ENCODE measurements around the gene EHF. TPM values are rescaled to one million over a fixed set of nuclear protein-coding genes. Genes with fewer than 3 reads are reported as not detected.

Gene EHF
- total RNA-seq, 1 donor from 2014 or later: 0.17 TPM

DNA sequence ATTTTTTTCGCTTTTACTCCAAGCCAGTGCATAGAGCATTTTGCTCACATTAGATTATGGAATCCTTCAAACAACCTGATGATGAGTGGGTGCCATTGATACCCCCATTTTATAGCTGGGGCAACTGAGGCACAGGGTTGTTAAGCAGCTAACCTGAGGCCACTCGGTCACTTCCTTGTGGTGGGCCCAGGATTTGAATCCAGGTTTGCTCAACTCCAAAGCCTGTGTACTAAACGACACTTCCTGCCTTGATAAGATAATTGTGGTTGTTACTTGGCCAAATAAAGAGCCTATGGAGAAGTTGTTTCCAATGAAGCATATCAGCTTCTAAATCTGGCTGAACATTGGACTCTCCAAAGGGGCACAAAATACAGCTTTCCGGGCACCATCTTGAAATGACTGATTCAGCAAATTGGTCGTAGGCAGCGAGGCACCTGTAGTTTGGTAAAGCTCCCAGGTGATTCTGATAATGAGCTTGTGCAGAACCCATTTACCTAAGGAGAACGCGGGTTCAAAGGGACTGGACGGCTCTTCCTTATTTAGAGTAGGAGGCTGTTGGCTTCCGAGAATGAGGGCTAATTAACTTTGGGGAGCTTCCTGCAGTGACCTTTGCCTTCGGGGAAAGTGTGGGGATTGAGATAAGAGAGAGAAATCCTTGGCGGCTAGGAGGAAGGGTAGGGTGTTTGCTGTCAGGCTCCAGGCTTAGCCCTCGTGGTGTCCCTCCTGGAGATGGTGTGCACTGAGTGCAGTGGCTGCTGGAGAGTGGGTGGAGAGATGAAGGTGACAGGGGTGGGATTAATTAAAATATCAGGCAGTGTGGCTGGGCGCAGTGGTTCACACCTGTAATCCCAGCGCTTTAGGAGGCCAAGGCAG is 17.5 kb upstream of the EHF start:
- no peak for DNase-seq

DNA sequence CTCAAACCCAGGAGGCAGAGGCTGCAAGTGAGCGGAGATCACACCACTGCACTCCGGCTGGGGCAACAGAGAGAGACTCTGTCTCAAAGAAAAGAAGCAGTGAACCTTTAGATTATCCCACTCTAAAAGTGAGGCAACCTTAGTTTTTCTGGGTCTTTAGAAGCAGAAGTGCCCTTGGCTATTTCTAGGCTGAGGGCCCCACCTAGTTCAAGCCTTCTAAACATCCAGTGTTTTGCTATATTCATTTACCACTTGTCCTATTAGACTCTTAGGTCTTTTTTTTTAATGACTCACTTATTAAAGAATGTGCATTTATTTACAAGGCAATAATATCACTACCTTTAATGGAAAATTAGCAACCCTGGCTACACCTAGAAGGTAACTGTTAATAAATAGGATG is 16.7 kb upstream of the EHF start:
- DNase-seq: no peak

DNA sequence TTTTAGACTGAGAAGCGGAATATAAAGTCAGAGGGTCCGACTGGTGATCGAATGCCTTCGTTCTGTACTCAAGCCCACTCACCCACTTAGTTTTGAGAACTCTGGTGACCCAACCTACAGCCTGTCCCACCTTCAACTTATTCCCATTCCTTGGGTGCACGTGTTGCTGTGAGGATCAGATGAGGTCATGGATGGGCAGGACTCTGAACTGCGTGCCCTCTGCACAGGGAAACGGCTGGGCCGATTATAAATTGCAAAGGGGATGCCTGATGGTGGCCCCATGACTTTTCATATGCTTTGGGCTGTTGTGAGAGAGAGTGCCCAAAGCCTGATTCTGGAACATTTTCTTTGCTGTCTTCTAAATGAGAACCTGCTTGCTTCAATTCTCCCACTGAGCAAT is 16.0 kb upstream of the EHF start:
- DNase-seq: no peak

DNA sequence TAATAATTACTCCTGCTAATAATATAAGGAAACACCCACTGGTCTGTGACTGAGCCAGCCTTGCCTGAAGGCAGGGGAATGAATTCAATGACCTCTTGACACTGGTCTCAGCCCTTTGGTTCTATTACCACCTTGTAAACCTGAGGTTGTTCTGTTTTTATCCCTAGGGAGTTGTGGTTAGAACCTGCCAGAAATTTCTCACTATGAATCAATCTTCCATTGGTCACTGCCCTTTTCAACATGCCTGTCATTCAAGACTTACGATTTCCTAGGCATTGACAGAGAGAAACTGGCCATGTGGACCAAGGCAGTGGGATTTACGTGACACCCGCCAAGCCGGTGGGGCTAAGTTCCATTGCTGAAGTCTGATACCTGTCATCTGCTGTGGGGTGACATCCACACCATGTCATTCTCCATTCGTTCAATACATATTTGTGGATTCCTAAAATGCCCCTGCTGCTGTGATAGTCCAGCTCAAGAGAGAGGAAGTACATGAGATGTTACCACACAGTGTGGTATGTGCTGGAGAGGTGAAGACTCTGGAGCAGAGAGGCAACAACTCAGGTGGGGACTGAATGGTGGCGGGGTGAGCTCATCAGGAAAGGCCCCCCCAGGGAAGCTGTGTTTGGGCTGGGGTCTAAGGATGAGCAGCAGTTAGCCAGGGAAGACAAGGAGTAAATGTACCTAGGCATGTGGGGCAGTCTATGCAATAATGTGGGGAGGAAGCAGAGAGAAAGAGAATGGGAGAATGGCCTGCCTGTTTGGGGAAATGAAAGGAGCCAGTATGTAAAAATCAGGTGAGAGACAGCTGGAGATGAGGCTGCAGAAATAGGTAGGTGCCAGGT is 15.2 kb upstream of the EHF start:
- no peak for DNase-seq

DNA sequence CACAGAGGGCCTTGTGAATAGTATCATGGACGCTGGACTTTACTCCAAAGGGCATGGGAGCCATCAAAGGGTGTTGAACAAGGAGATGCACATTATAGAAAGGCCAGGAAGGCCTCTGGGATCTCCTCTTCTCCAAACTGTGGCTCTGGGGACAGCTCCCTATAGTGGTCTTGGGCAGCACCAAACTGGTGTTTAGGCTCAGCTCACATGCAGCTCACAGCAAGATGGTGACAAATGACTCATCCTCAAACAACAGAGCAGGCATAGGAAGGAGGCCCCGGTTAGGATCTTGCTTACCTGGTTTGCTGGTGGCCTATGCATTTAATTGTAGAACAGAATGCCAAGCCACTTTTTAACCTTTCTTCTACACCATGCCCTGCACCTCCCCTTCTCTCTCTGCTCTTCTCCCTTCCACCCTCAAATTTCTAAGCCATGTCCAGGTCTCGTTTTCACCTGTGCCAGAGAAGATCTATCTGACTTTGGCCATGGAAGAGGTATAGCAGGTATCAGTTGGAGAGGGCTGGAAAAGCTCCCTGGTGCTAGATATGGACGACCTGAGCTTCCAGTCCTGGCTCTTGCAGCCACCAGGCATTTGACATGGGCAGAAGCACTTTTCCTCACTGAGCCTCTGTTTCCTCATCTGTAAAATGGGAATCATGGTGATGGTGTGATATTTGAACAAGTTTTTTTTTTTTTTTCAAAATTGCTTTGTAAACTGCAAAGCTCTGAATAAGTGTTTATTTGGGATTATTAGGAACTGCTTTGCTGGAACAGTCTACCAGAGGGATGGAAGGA is 14.4 kb upstream of the EHF start:
- no peak for DNase-seq

DNA sequence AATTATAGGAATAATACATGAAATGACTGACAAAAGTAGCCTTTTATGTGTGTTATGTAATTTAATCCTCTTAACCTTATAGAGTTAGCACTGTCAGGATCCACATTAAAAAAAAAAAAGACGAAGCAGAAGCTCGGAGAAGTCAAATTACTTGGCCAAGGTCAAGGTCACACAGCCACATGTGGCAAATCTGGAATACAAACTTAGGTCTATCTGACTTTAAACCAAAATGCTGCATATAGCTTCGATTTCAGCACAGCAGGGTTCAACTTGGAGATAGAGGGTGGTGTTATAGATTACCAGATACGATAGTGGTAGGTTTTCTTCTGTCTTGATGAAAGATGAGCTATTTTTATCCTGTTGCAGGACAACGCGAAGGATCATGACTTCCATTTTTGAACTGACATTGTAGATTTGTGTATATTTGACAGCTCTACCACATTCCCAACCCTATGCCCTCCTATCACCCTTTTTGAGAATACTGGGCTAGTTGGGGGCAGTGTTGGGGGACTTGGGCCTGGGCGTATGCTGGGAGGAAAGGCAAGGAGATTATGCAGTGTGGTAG is 11.6 kb upstream of the EHF start:
- no peak for DNase-seq

DNA sequence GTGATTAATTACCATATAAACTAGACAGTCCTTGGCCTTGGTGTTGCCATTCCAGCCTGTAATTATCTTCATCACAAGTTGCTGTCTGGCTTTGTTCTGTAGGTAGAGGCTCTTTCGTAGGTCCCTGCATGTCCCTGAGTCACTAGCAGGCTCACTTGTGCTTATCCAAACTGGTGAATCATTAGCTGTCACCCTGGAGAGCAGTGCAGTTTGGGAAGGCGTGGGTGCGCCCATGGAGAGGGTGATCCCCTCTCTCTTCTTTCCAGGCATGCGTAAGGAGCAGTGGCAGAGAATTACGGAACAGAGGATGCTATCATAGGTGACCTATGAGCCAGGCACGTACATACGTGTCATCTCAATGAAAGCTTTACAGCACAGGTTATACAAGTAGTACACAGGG is 11.0 kb upstream of the EHF start:
- DNase-seq: no peak

DNA sequence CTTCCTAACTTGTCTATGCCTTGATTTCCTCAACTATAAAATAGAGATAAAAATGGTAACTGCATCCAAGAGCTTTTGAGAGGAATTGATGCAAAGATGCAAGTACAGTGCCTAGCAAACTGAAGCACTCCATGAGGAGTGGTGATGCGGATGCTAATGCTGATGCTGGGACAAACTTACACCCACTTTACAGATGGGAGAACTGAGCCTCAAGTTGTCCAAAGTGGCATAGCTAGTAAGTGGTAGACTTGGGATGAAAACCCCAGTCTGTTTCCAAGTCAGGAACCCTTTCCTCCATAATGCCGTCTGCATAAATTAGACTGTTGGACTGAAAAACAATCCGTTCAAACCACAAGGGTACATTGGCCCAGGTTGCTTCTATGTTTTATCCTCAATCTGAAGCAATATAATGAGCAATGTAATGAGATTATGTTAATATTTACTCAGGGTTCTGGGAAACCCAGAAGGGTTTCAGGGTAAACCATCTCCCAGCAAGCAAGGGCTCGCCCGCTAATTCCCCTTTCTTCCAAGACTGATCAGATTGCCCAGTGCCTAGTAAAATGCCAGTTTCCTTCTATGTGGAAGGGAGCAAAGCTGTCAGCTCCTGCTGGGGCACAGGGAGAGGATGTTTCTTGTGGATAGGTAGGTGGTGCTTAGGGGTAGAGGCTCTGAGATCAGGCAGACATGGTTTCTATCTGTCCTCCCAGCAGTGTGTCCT is 10.4 kb upstream of the EHF start:
- DNase-seq: no peak

DNA sequence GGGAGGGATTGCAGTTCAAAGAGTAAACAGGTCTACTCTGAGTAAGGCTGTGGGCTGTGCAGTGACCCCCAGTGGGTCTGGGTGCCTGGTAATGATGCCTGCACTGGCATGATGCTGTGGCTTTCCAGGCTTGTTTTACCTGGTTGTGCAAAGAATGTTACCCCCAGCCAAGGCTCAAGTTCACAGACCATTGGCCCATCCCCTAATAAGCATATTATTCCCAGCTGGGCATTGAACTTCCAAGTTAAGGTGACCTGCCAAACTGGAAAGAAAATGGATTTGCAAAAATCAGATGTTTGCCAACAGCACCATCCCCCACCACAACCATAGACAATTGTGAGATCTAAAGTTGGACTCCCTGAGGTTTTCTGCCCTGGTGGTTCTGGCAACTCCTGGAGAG is 7.9 kb upstream of the EHF start:
- no peak for DNase-seq

DNA sequence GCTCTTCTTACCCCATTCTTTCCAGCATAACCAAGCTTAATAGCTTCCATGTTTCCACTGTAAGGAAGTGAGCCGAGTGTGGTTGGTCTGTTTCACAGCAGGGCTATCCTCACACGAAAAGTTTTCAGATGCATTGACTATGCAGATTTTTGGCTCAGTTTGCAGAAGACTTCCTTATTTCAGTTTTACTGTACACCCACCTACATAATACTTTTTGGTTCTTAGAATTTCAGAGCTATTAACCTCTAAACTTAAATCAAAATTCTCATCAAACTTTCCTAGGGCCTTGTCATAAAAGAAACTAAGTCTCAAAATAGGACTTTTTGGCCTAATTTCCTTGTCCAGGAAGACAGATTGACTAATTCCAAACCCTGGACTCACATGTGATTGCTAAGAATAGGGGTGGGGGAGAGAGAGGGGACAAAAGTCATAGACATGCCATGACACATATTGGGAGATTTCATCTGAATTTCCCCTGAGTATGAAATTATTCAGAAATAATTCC is 7.3 kb upstream of the EHF start:
- DNase-seq: no peak

DNA sequence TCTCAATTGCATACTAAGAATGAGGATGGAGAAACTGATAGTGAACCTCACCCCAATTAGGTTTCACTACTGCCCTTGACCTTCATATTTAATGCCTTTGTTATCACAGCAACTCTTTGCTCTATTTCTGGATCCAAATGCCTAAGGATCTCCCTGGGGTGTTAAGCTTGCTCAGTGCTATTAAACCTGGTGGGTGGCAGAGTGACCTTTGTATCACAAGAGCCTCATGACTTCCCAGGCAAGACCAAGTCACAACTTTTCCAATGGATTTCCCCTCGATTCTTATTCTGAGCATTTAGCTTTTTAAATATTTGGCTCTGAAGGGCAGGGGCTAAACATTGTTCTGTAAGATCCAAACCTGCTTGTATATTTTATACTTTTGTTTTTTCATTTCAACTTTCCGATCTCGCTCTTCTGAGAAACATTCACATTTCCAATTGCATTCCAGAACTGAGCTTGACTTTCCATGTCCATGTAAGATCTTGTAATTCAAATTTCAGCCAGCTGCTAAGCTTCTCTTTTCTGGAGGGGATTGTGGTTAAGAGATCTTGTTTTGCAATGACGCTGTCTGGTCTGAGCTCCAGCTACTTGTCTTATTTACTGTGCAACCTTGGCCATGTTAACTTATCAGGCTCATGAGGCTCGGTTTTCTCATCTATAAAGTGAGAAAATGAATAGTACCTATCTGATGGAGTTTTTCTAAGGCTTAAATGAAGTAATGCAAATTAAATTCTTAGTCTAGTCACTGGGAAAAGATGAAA is 6.4 kb upstream of the EHF start:
- no peak for DNase-seq

DNA sequence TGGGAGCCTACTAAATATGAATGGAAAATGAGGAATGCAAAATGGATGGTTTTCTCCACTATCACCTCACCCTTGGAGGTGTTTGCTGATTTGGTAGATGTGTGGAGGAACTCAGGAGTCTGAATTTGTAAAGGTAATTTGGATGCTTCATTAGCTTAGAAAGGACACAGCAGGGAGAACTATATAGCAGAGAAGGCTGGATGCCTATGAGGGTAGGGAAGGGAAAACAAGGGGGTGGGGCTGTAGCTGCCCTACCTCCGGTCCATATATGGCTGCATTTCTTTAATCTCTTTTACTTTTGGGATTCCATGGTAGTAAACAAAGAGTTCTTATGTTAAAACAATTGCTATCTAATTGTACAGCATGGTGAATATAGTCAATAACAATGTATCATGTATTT is 4.8 kb upstream of the EHF start:
- no peak for DNase-seq

DNA sequence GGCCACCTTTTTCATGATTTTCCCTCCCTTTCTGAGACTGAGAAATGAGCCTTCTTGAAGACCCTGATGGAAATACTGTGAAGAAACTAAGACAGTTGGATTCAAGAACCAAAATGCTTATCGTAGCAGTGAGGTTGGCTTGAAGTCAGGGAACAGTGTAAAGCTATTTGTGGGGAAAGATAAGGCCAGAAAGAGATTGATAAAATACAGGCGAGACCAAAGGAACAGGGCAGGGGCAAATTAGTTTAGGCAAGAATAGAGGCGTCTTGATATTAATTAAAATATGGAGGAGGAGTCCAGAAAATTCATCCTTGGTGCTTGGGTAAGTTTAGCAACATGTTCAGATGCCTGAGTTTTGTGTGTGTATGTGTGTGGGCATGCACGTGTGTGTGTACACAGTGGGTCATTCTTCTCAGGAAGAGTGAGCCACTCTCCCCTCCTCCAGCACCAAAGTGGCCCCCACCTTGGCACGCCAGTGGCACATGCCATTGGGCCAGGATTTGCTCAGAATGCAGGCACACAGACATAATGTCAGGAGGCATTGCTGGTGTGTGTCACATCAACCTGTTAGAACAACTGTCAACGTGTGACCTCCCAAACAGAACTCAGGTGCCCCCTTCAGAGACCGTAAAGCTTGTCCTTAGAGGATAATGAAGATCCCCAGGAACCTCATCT is 3.9 kb upstream of the EHF start:
- DNase-seq: no peak

DNA sequence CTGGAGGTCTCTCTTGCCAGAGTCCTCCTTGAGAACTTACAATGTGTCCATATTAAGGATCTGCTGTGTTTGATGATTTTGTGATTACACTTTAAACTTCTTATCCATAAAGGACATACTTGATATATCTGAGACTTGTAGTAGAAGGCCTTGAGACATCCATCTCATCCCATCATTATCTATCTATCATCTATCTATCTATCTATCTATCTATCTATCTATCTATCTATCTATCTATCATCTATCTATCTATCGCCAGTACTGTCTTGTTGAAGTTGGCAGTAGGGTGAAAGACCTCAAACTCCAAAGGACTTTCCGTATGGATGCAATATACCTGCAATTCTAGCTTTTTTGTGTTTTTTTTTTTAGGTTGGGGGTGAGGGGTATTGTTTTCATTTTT is 2.5 kb upstream of the EHF start:
- DNase-seq: no peak

DNA sequence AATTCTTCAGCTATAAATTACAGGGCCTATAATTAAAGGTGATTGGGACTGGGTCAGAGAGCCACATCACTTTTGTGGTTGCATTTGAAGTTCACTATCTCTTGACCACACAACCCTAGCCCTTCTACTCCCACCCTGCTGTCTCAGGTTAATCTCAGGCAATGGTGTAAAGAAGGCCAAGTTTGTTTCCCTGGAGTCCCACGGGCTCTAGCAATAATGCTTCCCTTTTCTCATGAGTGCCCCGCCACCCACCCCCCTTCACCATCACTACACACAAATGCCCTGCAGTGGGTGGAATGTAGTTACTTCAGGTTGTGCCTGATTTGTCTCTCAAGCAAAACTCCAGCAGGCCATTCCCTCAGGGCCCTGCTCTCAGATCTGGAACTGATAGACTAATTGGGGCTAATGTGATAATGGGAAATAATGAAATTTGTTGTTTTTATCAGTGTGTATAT is 1.8 kb upstream of the EHF start:
- DNase-seq: no peak

DNA sequence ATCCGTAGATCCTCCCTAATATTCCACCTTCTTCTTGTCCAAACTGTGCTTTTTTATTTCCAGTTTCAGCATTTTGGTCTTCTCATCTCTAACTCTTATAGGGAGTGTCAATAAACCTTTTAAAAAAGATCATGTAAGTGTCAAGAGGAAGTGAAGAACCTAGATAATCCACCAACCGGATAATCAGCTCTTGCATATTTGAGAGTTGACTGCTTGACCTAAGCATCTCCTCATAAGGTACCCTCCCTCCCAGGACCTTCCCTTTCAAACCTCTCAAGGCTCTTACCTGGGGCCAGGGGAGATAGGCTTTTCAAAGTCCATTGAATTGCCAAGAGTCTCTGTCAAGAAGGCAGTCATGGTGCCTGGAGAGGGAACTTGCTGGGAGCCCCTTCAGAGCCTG is 691 bp upstream of the EHF start:
- DNase-seq: no peak

DNA sequence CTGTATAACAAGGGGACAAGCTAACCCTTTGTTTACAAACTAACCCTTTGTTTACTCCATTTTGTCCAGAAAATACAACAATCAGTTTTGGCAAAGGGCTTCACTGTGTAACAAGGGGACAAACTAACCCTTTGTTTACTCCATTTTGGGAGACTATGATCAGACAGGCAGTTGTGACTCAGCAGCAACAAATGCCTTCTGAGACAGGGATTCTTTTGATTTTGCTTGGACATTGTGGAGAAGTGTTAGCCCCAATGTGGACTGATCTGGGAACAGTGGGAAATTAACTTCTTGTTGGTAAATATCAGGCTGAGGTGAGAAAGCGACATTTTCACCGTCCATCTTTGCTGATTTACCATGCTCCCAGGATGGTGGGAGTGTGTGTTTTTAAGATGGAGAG is 983 bp downstream of the EHF start:
- no peak for DNase-seq

DNA sequence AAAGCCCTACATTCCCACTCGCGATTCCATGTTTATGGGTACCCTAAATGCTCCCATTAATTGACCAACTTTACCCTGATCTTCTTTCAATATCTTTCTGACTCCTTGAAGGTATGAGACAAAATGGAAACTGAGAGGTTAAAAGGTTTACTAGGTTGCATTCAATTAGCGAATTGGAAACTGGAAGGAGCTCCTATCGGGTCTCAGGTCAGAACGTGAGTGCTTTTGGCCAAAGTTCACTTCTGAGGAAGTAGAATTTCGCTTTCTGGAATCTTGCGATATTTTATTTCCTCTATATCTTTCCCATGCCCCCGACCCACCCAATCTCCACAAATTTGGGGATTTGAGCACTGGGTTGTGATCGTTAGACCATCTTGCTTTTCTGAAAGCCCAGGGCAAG is 2.6 kb downstream of the EHF start:
- no peak for DNase-seq

DNA sequence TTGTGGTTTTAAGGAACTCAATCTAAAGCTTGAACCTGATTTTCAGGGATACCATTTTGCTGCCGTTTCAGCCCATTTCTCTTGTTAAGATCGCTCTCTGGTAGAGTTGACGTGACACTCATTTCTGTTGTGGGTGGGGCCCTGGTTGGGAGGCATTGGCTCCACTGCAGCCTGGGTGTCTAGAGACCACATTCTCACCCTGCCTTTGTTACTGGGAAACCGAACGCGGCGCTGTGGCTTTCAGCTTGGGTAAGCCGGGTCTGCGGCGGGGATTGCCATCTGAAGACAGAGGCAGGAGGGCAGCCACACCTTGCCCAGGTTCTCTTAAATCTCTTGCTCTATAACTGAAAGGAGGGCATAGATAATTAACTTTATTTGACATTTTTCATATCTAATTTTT is 3.2 kb downstream of the EHF start:
- DNase-seq: no peak

DNA sequence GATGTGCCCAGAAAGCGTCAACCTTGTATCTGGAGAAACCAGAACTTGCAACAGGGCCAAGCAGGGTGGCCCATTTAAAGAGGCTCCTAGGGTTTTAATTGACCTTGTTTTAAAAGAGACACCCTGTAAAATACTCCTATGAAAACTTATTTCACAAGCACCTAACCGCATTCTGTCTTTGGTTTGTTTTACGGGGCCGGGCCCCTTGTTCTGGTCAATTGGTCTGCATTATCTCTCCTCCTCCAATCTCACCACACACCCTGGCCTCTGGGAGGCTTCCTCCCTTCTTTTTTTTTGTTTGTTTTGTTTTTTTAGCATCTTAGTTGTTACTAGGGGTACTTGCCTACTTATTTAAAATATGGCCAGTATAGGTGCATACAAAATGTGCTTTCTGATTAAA is 4.7 kb downstream of the EHF start:
- DNase-seq: no peak

DNA sequence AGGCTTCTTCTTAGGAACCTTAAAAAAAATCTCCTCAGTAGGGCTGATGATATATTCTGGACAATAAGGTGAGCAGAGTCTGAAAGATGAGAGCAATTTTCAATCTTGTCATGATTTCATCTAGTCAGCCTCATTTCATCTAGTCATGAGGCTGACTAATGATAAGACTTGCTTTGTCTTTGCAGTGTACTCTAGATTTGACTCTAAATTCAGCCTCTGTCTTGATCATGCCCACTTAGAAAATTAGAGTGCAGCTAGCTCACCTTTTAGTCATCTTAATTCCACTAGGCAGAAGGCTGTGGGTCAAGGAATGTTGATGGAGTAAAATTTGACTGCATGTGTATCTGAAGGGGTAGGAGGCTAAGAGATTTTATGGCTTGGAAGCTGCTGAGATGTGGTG is 5.5 kb downstream of the EHF start:
- DNase-seq: no peak
